Measurements from ENCODE around the gene IL20RB. TPM values are rescaled to one million over a fixed set of nuclear protein-coding genes. Genes with fewer than 3 reads are reported as not detected.

Gene IL20RB
- polyA plus RNA-seq, 3 donors, result 0.16 to 1.2 TPM; not detected in 1

DNA sequence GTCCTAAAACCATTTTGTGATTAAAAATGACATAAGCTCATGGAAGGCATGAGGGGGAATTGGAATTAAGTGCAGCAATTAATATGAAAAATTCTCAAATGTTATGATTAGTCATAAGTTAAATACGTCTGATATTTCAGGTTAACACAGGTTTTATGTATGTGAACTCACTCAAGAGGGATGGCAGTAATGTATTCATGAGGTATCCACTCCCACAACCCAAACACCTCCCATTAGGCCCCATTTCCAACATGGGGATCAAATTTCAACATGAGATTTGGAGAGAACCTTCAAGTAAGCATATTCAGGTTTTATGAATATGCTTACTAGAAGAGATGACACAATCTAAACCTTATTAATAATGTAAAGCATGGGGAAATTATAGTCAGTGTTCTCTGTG lies 41.6 kb upstream of the IL20RB start:
- intact Hi-C loops (cut with micrococcal nuclease), result no loop called here
- Histone ChIP-seq H2AFZ (ENCODE audit: insufficient read depth, low read depth, low read length, poor library complexity, severe bottlenecking) (no peak overlapping the region), H3K9ac (ENCODE audit: insufficient read depth, low read length, poor library complexity, severe bottlenecking) (no peak overlapping the region), H3K4me3 (replicated peaks in 1 of 3; ENCODE audit: low read depth in 2 of 3, low read length in 3 of 3) (no peak overlapping the region), H4K20me1 (ENCODE audit: insufficient read depth, low read length) (peaks cover 94% of the 10 kb centered on the region), H3K27ac (ENCODE audit: low read depth in 1 of 2, low read length in 2 of 2) (no peak overlapping the region), H3K4me1 (ENCODE audit: control insufficient read depth in 1 of 2, insufficient read depth in 2 of 2, low read length in 2 of 2) (peaks cover 4 to 12% of the 10 kb centered on the region in 2 donors), H3K4me2 (replicated peaks; ENCODE audit: extremely low read depth, low read length, poor library complexity, severe bottlenecking) (no peak overlapping the region), H3K27me3 (ENCODE audit: control insufficient read depth in 2 of 2, insufficient read depth in 2 of 2, low read length in 2 of 2) (no peaks in the 10 kb centered on the region), H3K79me2 (ENCODE audit: insufficient read depth, low read length) (peaks cover 96% of the 10 kb centered on the region), H3K9me3 (replicated peaks in 1 of 2; ENCODE audit: control insufficient read depth in 1 of 2, insufficient read depth in 1 of 2, low read length in 2 of 2) (no peaks in the 10 kb centered on the region), H3K36me3 (replicated peaks in 1 of 2; ENCODE audit: control insufficient read depth in 1 of 2, insufficient read depth in 2 of 2, low read length in 2 of 2) (peaks cover 0 to 7% of the 10 kb centered on the region in 2 donors)
- Mint-ChIP-seq H3K4me1 (peaks cover 25% of the 10 kb centered on the region), H3K4me3 (no peak overlapping the region), H3K36me3 (peaks cover 12 to 24% of the 10 kb centered on the region in 2 donors), H3K27ac (no peak overlapping the region), H3K27me3 (ENCODE audit: low read depth in 3 of 3) (no peaks in the 10 kb centered on the region), H3K9me3 (peaks cover 0 to 9% (median 1%) of the 10 kb centered on the region in 7 donors)
- TF ChIP-seq, protein P1, sequence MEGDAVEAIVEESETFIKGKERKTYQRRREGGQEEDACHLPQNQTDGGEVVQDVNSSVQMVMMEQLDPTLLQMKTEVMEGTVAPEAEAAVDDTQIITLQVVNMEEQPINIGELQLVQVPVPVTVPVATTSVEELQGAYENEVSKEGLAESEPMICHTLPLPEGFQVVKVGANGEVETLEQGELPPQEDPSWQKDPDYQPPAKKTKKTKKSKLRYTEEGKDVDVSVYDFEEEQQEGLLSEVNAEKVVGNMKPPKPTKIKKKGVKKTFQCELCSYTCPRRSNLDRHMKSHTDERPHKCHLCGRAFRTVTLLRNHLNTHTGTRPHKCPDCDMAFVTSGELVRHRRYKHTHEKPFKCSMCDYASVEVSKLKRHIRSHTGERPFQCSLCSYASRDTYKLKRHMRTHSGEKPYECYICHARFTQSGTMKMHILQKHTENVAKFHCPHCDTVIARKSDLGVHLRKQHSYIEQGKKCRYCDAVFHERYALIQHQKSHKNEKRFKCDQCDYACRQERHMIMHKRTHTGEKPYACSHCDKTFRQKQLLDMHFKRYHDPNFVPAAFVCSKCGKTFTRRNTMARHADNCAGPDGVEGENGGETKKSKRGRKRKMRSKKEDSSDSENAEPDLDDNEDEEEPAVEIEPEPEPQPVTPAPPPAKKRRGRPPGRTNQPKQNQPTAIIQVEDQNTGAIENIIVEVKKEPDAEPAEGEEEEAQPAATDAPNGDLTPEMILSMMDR (IDR thresholded peaks at IDR 0.05), result no peak
- no peak for DNase-seq
- no CpG with 5 or more reads among the region's 1 CpG for WGBS (ENCODE audit: insufficient coverage)

DNA sequence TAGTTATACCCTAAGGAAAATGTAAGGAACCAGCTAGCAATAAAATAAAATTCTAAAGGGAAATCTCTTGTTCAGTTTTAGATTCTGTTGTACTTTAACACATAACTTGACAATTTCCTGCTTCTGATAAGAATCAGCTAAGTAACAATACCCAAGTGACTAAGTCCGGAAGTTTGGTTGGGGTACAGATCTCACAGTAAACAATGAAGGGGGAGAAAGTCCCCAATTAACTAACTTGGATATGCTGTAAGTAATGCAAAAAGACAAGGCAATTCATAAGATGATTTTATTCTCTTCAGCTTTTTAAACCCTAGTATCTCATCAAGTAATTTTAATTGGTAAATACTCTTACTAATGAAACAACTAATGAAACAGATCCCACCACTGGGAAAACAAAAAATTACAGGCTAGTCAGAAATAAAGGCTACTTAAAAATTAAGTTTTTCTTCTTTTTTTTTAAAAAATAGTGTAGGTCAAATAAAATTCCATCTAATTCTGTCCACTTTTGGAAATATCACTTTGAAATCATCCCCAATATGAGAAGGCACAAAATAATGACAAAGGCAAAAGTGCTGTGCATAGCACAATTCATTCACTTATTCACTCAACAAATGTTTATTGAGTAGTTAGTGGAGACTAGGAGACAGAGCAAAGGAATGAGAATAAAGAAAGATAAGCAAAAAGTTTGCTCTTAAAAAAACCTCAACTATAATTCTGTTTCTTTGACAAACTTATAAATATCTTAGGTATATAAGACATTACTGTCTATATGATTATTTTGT lies 37.8 kb upstream of the IL20RB start:
- H3K4me1 ChIP-seq (ENCODE audit: control insufficient read depth in 1 of 2, insufficient read depth in 2 of 2, low read length in 2 of 2), result peaks cover 0 to 6% of the 10 kb centered on the region in 2 donors
- no peak overlapping the region for H2AFZ ChIP-seq (ENCODE audit: insufficient read depth, low read depth, low read length, poor library complexity, severe bottlenecking)
- Mint-ChIP-seq H3K27ac (no peak overlapping the region), H3K4me3 (no peak overlapping the region), H3K9me3 (no peaks in the 10 kb centered on the region), H3K36me3 (peaks cover 4 to 8% of the 10 kb centered on the region in 2 donors), H3K27me3 (ENCODE audit: low read depth in 3 of 3) (no peaks in the 10 kb centered on the region), H3K4me1 (peaks cover 28% of the 10 kb centered on the region)
- H3K27ac ChIP-seq (ENCODE audit: low read depth in 1 of 2, low read length in 2 of 2), result no peak overlapping the region
- WGBS (ENCODE audit: insufficient coverage), result no CpG with 5 or more reads among the region's 1 CpG
- H3K27me3 ChIP-seq (ENCODE audit: control insufficient read depth in 2 of 2, insufficient read depth in 2 of 2, low read length in 2 of 2), result no peaks in the 10 kb centered on the region
- H3K79me2 ChIP-seq (ENCODE audit: insufficient read depth, low read length), result peaks cover 88% of the 10 kb centered on the region
- no peak overlapping the region for H3K4me3 ChIP-seq (replicated peaks in 1 of 3; ENCODE audit: low read depth in 2 of 3, low read length in 3 of 3)
- H3K9me3 ChIP-seq (replicated peaks in 1 of 2; ENCODE audit: control insufficient read depth in 1 of 2, insufficient read depth in 1 of 2, low read length in 2 of 2), result no peaks in the 10 kb centered on the region
- TF ChIP-seq, protein P1 (IDR thresholded peaks at IDR 0.05), result no peak
- no peak overlapping the region for H3K9ac ChIP-seq (ENCODE audit: insufficient read depth, low read length, poor library complexity, severe bottlenecking)
- no peak for DNase-seq
- intact Hi-C loops (cut with micrococcal nuclease), result no loop called here
- peaks cover 0 to 7% of the 10 kb centered on the region in 2 donors for H3K36me3 ChIP-seq (replicated peaks in 1 of 2; ENCODE audit: control insufficient read depth in 1 of 2, insufficient read depth in 2 of 2, low read length in 2 of 2)
- H3K4me2 ChIP-seq (replicated peaks; ENCODE audit: extremely low read depth, low read length, poor library complexity, severe bottlenecking), result no peak overlapping the region
- H4K20me1 ChIP-seq (ENCODE audit: insufficient read depth, low read length), result peaks cover 86% of the 10 kb centered on the region
